B cell (primary cell): ENCODE results near the gene SARM1. TPM values are rescaled to one million over a fixed set of nuclear protein-coding genes. Genes with fewer than 3 reads are reported as not detected.

Experiments
- ATAC-seq: fragments of 200-7000 bp; cut with Tn5 transposase; one replicate; pipeline ENCODE4 v1.10.0; 2021; ENCODE audit warnings: low read depth, mild to moderate bottlenecking, moderate number of reproducible peaks, moderate library complexity
- CTCF ChIA-PET: fragments of 350-600 bp; sonication (Branson Sonifier 250); formaldehyde crosslinking; loops from one replicate; lab custom pipeline; 2021; ENCODE audit warnings: antibody characterized with exemption, inconsistent platforms; lab: Charles Lee
- POLR2A ChIA-PET: fragments of 350-600 bp; sonication (Branson Sonifier 250); formaldehyde crosslinking; loops from one replicate; lab custom pipeline; 2021; ENCODE audit warnings: antibody characterized with exemption; lab: Charles Lee
- DNase-seq: peaks from one replicate; pipeline ENCODE4 v3.0.0; 2013
- H2AFZ ChIP-seq: 2 replicates; pipeline ENCODE4 v1.6.1; 2012; ENCODE audit warnings: mild to moderate bottlenecking, low read depth, low read length; ENCODE audit not compliant: insufficient read depth, poor library complexity, severe bottlenecking
- H3K27ac ChIP-seq, 2 donors: 1 replicate in 1 of 2; 2 replicates in 1 of 2; pipeline ENCODE4 v1.5.1; 2012 to 2013; ENCODE audit warnings: low read length in 2 of 2, mild to moderate bottlenecking in 2 of 2, moderate library complexity in 1 of 2
- H3K27me3 ChIP-seq, 4 experiments: fragments of 200-600 bp in 1 of 4; sonication (generic) in 1 of 4; replicated peaks in 1 of 4; 1 replicate in 2 of 4; 2 replicates in 2 of 4; pipeline versions ENCODE4 v1.6.1 to v1.7.0; 2013 to 2016; ENCODE audit warnings: low read length in 3 of 4, mild to moderate bottlenecking in 2 of 4, mixed read lengths in 1 of 4, moderate library complexity in 1 of 4; ENCODE audit not compliant: insufficient read depth in 4 of 4, control insufficient read depth in 3 of 4; ENCODE audit errors: control extremely low read depth in 1 of 4
- H3K36me3 ChIP-seq, 2 experiments: replicated peaks in 1 of 2; 1 replicate in 1 of 2; 2 replicates in 1 of 2; pipeline versions ENCODE4 v1.6.1 to v1.7.1; 2013; ENCODE audit warnings: low read length in 1 of 2; ENCODE audit not compliant: insufficient read depth in 2 of 2, control insufficient read depth in 1 of 2; ENCODE audit errors: control extremely low read depth in 1 of 2, extremely low read depth in 1 of 2
- H3K4me1 ChIP-seq, 2 donors: fragments of 200-600 bp in 1 of 2; sonication (generic) in 1 of 2; 1 replicate in 1 of 2; 2 replicates in 1 of 2; pipeline versions ENCODE4 v1.5.1 to v1.6.1; 2013 to 2017; ENCODE audit warnings: low read length in 2 of 2; ENCODE audit not compliant: control insufficient read depth in 2 of 2, insufficient read depth in 2 of 2
- H3K4me2 ChIP-seq: replicated peaks from 2 replicates; pipeline ENCODE3; 2012; ENCODE audit warnings: mild to moderate bottlenecking, low read depth, low read length; ENCODE audit not compliant: poor library complexity, severe bottlenecking
- H3K4me3 ChIP-seq, 5 experiments: fragments of 200-600 bp in 1 of 5; sonication (generic) in 1 of 5; 1 replicate in 3 of 5; 2 replicates in 2 of 5; pipeline versions ENCODE4 v1.5.1 to v1.7.0; 2011 to 2016; ENCODE audit warnings: low read length in 4 of 5, mild to moderate bottlenecking in 4 of 5, low read depth in 2 of 5, control low read depth in 1 of 5, moderate library complexity in 1 of 5; ENCODE audit not compliant: insufficient read depth in 1 of 5; ENCODE audit errors: control extremely low read depth in 1 of 5, extremely low read depth in 1 of 5
- H3K79me2 ChIP-seq: fragments of 200-600 bp; sonication (generic); one replicate; pipeline ENCODE4 v1.6.0; 2016; ENCODE audit warnings: low read length; ENCODE audit not compliant: control insufficient read depth, insufficient read depth
- H3K9ac ChIP-seq: fragments of 200-600 bp; sonication (generic); 2 replicates; pipeline ENCODE4 v1.6.1; 2017; ENCODE audit warnings: mild to moderate bottlenecking, low read length, moderate library complexity
- H3K9me3 ChIP-seq, 3 donors: one replicate each; pipeline versions ENCODE4 v1.6.1 to v1.7.1; 2013; ENCODE audit warnings: low read length in 2 of 3; ENCODE audit not compliant: control insufficient read depth in 2 of 3, insufficient read depth in 1 of 3; ENCODE audit errors: control extremely low read depth in 1 of 3
- H4K20me1 ChIP-seq: 2 replicates; pipeline ENCODE4 v1.6.0; 2012; ENCODE audit warnings: mild to moderate bottlenecking, low read length; ENCODE audit not compliant: insufficient read depth, control insufficient read depth, poor library complexity, severe bottlenecking
- H3K27ac Mint-ChIP-seq: one replicate; pipeline ENCODE4 v1.8.0; 2021; ENCODE audit warnings: mixed read lengths
- H3K27me3 Mint-ChIP-seq: one replicate; pipeline ENCODE4 v1.8.0; 2021; ENCODE audit warnings: mixed read lengths
- H3K4me1 Mint-ChIP-seq: one replicate; pipeline ENCODE4 v1.8.0; 2021; ENCODE audit warnings: mixed read lengths
- H3K4me3 Mint-ChIP-seq: one replicate; pipeline ENCODE4 v1.8.0; 2021; ENCODE audit warnings: mixed read lengths
- H3K9me3 Mint-ChIP-seq: one replicate; pipeline ENCODE4 v1.8.0; 2022; ENCODE audit warnings: mixed read lengths; ENCODE audit not compliant: insufficient read depth
- CTCF ChIP-seq: fragments of 200-600 bp; IDR thresholded peaks from one replicate; pipeline ENCODE4 v1.8.0; 2022; ENCODE audit warnings: antibody characterized with exemption, mild to moderate bottlenecking
- EZH2 ChIP-seq: IDR thresholded peaks from 2 replicates; pipeline ENCODE4 v1.6.1; 2012; ENCODE audit warnings: borderline replicate concordance, low read depth, mild to moderate bottlenecking, moderate library complexity, low read length; ENCODE audit not compliant: insufficient read depth, poor library complexity, severe bottlenecking
- WGBS: methylation state at CpG from one replicate; pipeline ENCODE4 v1.1.5; 2013; ENCODE audit warnings: missing lambda C conversion rate; ENCODE audit not compliant: insufficient coverage; 5-methylcytosine and 5-hydroxymethylcytosine counted together
- intact Hi-C: fragments of 100-400 bp; cut with micrococcal nuclease; formaldehyde crosslinking; loops from one replicate; pipeline ENCODE4 v1.10.0; 2022
- polyA plus RNA-seq: library from polyadenylated mRNA; depleted of rRNA; stranded (reverse); fragments of >200 nt; gene quantifications from 2 replicates; pipeline ENCODE4 v1.2.3, GENCODE V29; 2012
- total RNA-seq, 2 donors: library from RNA; stranded (reverse); fragments of 120-200 nt in 1 of 2; gene quantifications; 1 replicate in 1 of 2; 2 replicates in 1 of 2; pipeline versions ENCODE4 v1.2.3 to v1.2.4, GENCODE V29; 2013 to 2022

The SARM1 gene
- total and polyA plus RNA-seq, 2 donors (not counting 1 experiment from before 2014, with no cell fraction given), result 22.5 to 32.8 TPM

GRCh38 chr17:28357061-28357900 lies 14.2 kb upstream of the SARM1 start, which contains the start of gene POLDIP2:
POLDIP2 (minus strand) TSS chr17:28357527; CDS start chr17:28357448, 79 bp downstream.
- no peaks in the 10 kb centered on the region for H3K9me3 Mint-ChIP-seq
- POLR2A ChIA-PET, result interaction anchor here (0.6 to 2.3 kb wide), 6 partner anchors 11 to 210 kb away, joined by 3 to 25 read pairs (median 4); partner anchors contain the start of genes IFT20, TMEM97, TNFAIP1 and VTN
- Histone ChIP-seq H3K4me1 (peaks cover 17 to 22% of the 10 kb centered on the region in 2 donors), H3K9me3 (no peaks in the 10 kb centered on the region), H3K36me3 (peaks cover 0 to 52% of the 10 kb centered on the region in 2 experiments), H3K4me3 (peak within 1 kb of the TSS; percentile 74 to 91 (median 81)), H2AFZ (peak within 1 kb of the TSS; percentile 95), H3K27ac (peak within 1 kb of the TSS; percentile 67 to 83), H3K79me2 (peaks cover 43% of the 10 kb centered on the region), H3K9ac (peak within 1 kb of the TSS; percentile 77), H3K27me3 (no peaks in the 10 kb centered on the region), H4K20me1 (peaks cover 23% of the 10 kb centered on the region), H3K4me2 (peak within 1 kb of the TSS; percentile 96)
- H3K4me1 Mint-ChIP-seq, result peaks cover 22% of the 10 kb centered on the region
- DNase-seq (peak; percentile 96), ATAC-seq (peak; percentile 98)
- intact Hi-C loops, result loop anchor here (1.0 to 5.0 kb wide), 4 partner anchors 14 to 595 kb away; partner anchors contain the start of genes IFT20, PHF12, SARM1 and TMEM97
- no peaks in the 10 kb centered on the region for H3K27me3 Mint-ChIP-seq
- under 1% methylated on average over 80 of the region's 80 CpGs for WGBS
- peak within 1 kb of the TSS; percentile 97 for H3K27ac Mint-ChIP-seq
- TF ChIP-seq CTCF (peak; percentile 22), EZH2 (no peak)
- H3K4me3 Mint-ChIP-seq, result peak within 1 kb of the TSS; percentile 97
- CTCF ChIA-PET, result interaction anchor here (1.0 to 2.8 kb wide), 4 partner anchors 14 to 369 kb away, joined by 3 to 19 read pairs (median 8); partner anchors contain the start of genes IFT20, SARM1, TLCD1 and TNFAIP1
